Measurements from ENCODE around the gene RIC8B.

The RIC8B gene

GRCh38 chr12:106870116-106870515, 95.6 kb downstream of the RIC8B start:
- DNase-seq: no peak

GRCh38 chr12:106871477-106871876, 97.0 kb downstream of the RIC8B start:
- DNase-seq: no peak

GRCh38 chr12:106873983-106874382, 99.5 kb downstream of the RIC8B start:
- no peak for DNase-seq

GRCh38 chr12:106878804-106879203, 104.3 kb downstream of the RIC8B start:
- no peak for DNase-seq

- no peak for DNase-seq
Observed at GRCh38 chr12:106879612-106880011, 105.1 kb downstream of the RIC8B start.

GRCh38 chr12:106883426-106883825, 108.9 kb downstream of the RIC8B start:
- DNase-seq: no peak

- DNase-seq: no peak
Observed at GRCh38 chr12:106885026-106885425, 110.5 kb downstream of the RIC8B start.

- no peak for DNase-seq
Observed at GRCh38 chr12:106885541-106886249, 111.2 kb downstream of the RIC8B start.

- DNase-seq: no peak
Observed at GRCh38 chr12:106886932-106887331, 112.5 kb downstream of the RIC8B start.

GRCh38 chr12:106888348-106888970, 114.0 kb downstream of the RIC8B start:
- DNase-seq: no peak

GRCh38 chr12:106889326-106889725, 114.8 kb downstream of the RIC8B start:
- no peak for DNase-seq

- no peak for DNase-seq
Observed at GRCh38 chr12:106889950-106890626, 115.6 kb downstream of the RIC8B start.

GRCh38 chr12:106892075-106892474, 117.6 kb downstream of the RIC8B start:
- DNase-seq: no peak

GRCh38 chr12:106893451-106893850, 119.0 kb downstream of the RIC8B start:
- no peak for DNase-seq

- DNase-seq: no peak
Observed at GRCh38 chr12:106894774-106895173, 120.3 kb downstream of the RIC8B start.

GRCh38 chr12:106896603-106897002, 122.1 kb downstream of the RIC8B start:
- DNase-seq: no peak

GRCh38 chr12:106897082-106897481, 122.6 kb downstream of the RIC8B start:
- no peak for DNase-seq

GRCh38 chr12:106897981-106898901, 123.8 kb downstream of the RIC8B start:
- DNase-seq: no peak

GRCh38 chr12:106900554-106900953, 126.1 kb downstream of the RIC8B start:
- no peak for DNase-seq

- DNase-seq: no peak
Observed at GRCh38 chr12:106901276-106901675, 126.8 kb downstream of the RIC8B start.

- no peak for DNase-seq
Observed at GRCh38 chr12:106902053-106902452, 127.6 kb downstream of the RIC8B start.

GRCh38 chr12:106903241-106903945, 128.9 kb downstream of the RIC8B start:
- DNase-seq: peak; percentile 78
